PFSK-1 (cell line): Measurements from ENCODE around the gene C16orf46.

Experiments
- FOXP2 ChIP-seq: optimal IDR thresholded peaks from 2 replicates; pipeline ENCODE3; 2011; ENCODE audit warnings: borderline replicate concordance, control low read depth, inconsistent platforms; ENCODE audit not compliant: insufficient read depth; ENCODE audit errors: extremely low read length, extremely low read depth
- POLR2AphosphoS5 ChIP-seq: IDR thresholded peaks from 2 replicates; pipeline ENCODE4 v1.6.1; 2012; ENCODE audit warnings: low read depth, mild to moderate bottlenecking, control low read depth, low read length, moderate library complexity
- SIN3A ChIP-seq: IDR thresholded peaks from 2 replicates; pipeline ENCODE4 v1.6.1; 2012; ENCODE audit warnings: mild to moderate bottlenecking, low read length, moderate library complexity, borderline replicate concordance; ENCODE audit not compliant: insufficient read depth
- TAF1 ChIP-seq: IDR thresholded peaks from 2 replicates; pipeline ENCODE4 v1.6.1; 2012; ENCODE audit warnings: low read length, control low read depth, borderline replicate concordance; ENCODE audit not compliant: insufficient read depth
- TF ChIP-seq, protein P1 (sequence below), 2 experiments: IDR thresholded peaks; 2 replicates each; pipeline versions ENCODE4 v1.6.1 to v1.8.0; 2011 to 2012; ENCODE audit warnings: low read depth in 2 of 2, low read length in 2 of 2, control low read depth in 1 of 2, inconsistent platforms in 1 of 2, mild to moderate bottlenecking in 1 of 2, moderate library complexity in 1 of 2; ENCODE audit not compliant: insufficient read depth in 1 of 2

DNA sequence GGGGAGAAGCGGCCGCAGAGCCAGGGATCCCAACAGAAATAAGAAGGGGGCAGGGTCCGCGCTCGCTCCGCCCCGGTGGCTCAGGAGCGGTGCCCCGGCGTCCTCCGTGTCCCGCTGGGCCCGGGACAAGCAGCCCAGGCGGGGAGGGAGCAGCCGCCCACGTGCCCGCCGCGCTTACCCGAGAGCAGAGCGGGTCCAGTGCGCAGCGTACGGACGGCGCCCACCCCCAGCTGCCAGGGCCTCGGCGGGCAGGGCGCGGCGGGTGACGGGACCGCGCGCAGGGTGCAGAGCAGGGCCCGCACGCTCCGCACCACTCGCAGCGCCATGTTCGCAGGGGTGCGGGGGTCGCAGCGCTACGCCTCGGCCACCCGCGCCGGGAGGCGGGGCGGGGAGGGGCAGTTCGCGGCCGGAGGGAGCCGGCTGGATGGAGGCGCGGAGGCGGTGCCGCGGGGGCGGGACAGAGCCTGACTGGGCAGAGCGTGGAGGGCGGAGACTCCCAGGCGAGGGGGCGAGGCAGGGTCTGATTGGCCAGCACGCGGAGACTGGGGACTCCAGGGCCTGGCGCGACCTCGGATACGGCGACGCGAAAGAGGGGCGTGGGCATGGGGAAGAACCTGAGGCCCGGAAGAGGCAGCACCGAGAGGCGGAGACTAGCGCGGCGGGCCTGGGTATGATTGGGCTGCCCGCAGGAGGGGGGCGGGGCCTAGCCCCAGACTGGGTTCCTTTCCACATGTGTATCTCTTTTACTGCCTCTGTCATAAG lies 19.1 kb upstream of the C16orf46 start, which contains the start of gene GCSH:
- TF ChIP-seq TAF1 (0 out of 2 replicates have a peak, but pooled peaks have one; percentile 13), SIN3A (no peak), POLR2AphosphoS5 (no peak), FOXP2 (peak; percentile 9)
- TF ChIP-seq, protein P1, sequence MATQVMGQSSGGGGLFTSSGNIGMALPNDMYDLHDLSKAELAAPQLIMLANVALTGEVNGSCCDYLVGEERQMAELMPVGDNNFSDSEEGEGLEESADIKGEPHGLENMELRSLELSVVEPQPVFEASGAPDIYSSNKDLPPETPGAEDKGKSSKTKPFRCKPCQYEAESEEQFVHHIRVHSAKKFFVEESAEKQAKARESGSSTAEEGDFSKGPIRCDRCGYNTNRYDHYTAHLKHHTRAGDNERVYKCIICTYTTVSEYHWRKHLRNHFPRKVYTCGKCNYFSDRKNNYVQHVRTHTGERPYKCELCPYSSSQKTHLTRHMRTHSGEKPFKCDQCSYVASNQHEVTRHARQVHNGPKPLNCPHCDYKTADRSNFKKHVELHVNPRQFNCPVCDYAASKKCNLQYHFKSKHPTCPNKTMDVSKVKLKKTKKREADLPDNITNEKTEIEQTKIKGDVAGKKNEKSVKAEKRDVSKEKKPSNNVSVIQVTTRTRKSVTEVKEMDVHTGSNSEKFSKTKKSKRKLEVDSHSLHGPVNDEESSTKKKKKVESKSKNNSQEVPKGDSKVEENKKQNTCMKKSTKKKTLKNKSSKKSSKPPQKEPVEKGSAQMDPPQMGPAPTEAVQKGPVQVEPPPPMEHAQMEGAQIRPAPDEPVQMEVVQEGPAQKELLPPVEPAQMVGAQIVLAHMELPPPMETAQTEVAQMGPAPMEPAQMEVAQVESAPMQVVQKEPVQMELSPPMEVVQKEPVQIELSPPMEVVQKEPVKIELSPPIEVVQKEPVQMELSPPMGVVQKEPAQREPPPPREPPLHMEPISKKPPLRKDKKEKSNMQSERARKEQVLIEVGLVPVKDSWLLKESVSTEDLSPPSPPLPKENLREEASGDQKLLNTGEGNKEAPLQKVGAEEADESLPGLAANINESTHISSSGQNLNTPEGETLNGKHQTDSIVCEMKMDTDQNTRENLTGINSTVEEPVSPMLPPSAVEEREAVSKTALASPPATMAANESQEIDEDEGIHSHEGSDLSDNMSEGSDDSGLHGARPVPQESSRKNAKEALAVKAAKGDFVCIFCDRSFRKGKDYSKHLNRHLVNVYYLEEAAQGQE (IDR thresholded peaks at IDR 0.05; ENCODE audit: insufficient read depth in 1 of 2, low read depth in 2 of 2, low read length in 2 of 2), result no peak
